ENCODE measurements around the gene ZNF423.

The ZNF423 gene

DNA sequence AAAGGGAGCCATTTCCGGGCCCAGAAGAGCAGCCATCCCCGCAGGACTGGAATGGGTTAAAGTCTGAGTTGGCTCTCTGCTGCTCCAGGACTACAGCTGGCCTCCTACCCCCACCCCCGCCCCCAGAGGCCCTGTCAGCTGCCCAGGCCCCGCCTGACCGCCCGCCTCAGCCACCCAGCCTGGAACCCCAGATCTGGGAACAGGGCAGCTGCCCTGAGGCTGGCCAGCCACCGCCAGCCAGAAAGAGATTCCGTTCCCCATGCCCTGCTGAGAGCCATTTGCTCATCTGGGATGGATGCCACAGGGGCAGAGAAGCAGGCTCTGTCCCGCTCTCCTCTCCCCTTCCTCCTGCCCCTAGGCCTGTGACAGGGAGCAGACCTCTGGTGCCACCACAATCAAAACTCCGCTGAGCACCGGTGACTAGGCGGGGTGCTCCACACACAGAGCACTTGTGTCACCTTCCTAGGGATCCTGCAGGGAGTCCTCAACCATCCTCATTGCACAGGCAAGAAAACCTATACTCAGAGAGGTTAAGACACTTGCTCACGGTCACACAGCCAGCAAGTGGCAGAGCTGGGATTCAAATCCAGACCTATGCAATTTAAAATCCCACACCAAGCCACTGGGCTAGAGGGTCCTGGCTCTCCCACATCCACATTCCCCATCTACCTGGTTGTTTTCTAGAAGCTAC, 44.1 kb downstream of the ZNF423 start:
- H3K4me3 ChIP-seq (ENCODE audit: low read depth, low read length), result no peak overlapping the region
- TF ChIP-seq CTCF (IDR thresholded peaks at IDR 0.05; ENCODE audit: borderline replicate concordance, insufficient read depth, low read depth, low read length), result no peak

GRCh38 chr16:49810831-49811230, 45.1 kb downstream of the ZNF423 start:
- H3K4me3 ChIP-seq (ENCODE audit: low read depth, low read length), result no peak overlapping the region
- no peak for TF ChIP-seq CTCF (IDR thresholded peaks at IDR 0.05; ENCODE audit: borderline replicate concordance, insufficient read depth, low read depth, low read length)

- TF ChIP-seq CTCF (IDR thresholded peaks at IDR 0.05; ENCODE audit: borderline replicate concordance, insufficient read depth, low read depth, low read length), result no peak
- no peak overlapping the region for H3K4me3 ChIP-seq (ENCODE audit: low read depth, low read length)
These were observed 46.4 kb downstream of the ZNF423 start for GRCh38 chr16:49809561-49809960.

DNA sequence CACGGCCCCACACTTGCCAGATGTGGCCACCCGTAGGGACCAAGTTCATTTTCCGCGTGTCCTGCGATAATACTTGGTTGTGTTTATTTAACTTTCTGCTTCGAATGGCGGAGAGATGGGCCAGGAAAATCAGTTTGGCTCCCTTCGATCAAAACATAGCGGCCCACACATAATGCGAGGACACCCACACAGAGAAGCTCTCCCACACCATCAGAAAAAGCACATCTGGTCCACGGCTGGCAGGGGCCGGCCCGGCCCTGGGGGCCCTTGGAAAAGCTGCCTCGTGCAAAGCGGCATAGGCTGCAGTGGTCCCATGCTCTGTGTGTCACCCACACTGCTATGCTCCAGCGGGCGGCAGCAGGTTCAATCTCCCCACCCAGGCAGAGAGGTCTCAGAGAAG, 46.9 kb downstream of the ZNF423 start:
- H3K4me3 ChIP-seq (ENCODE audit: low read depth, low read length), result no peak overlapping the region
- no peak for TF ChIP-seq CTCF (IDR thresholded peaks at IDR 0.05; ENCODE audit: borderline replicate concordance, insufficient read depth, low read depth, low read length)

DNA sequence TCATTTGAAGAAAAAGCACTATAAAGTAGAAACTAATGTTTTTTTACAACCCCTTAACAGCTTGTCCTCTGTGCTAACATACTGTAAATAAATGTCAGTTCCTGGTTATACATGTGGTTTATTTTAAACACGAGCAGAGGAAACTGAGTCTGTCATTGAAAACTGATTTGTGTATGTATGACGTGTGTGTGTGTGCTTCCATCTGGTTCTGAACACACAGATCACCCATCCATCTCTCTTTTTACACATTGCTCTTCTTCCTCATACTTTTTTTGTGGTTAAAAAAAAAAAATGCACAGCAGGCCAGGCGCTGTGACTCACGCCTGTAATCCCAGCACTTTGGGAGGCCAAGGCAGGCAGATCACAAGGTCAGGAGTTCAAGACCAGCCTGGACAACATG, 49.5 kb downstream of the ZNF423 start:
- H3K4me3 ChIP-seq (ENCODE audit: low read depth, low read length), result no peak overlapping the region
- TF ChIP-seq CTCF (IDR thresholded peaks at IDR 0.05; ENCODE audit: borderline replicate concordance, insufficient read depth, low read depth, low read length), result no peak

DNA sequence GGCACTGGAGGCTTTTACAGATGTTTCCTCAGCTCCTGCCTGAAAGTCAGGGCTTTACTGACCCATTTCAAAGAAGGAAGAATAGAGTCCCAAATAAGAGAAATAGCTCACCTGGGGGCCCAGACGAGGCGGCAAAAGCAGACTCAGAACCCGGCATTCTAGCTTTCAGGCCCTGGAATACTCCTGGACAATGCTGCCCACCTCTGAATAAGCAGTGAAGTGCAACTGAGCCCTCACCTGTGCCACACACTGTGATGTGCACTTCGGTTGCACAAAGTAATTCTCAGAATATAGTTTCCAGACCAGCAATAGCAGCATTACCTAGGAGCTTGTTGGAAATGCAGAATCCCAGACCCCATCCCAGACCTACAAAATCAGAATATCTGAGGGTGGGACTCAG, 54.6 kb downstream of the ZNF423 start:
- TF ChIP-seq CTCF (IDR thresholded peaks at IDR 0.05; ENCODE audit: borderline replicate concordance, insufficient read depth, low read depth, low read length), result no peak
- no peak overlapping the region for H3K4me3 ChIP-seq (ENCODE audit: low read depth, low read length)

DNA sequence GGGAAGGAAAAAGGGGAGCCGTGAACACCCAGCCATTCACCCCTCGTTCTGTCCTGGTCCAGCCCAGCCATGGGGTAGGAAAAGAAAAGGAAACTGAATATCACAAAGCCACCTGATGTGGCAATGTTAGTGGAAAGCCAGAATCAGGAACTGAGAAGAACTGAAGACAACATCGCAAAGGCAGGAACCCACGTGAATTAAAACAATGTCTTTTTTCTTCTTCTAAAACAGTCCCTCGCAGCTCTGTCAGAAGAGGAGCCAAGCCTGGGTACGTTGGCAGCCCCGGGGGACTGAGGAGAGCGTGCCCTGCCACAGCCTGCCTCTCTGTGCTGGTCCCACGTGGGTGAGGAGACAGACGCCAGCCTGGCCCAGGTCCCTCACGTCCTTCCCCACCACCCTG, 55.0 kb downstream of the ZNF423 start:
- TF ChIP-seq CTCF (IDR thresholded peaks at IDR 0.05; ENCODE audit: borderline replicate concordance, insufficient read depth, low read depth, low read length), result no peak
- H3K4me3 ChIP-seq (ENCODE audit: low read depth, low read length), result no peak overlapping the region

Measured in GM12875 (cell line).